HepG2 (cell line): ENCODE measurements around the gene GPR62. TPM values are rescaled to one million over a fixed set of nuclear protein-coding genes. Genes with fewer than 3 reads are reported as not detected.

ENCODE experiments used
- BCL3 ChIP-seq: sonication (generic); formaldehyde crosslinking; IDR thresholded peaks from 2 replicates; pipeline ENCODE4 v1.5.1; 2020; ENCODE audit warnings: mild to moderate bottlenecking, missing genetic modification reagents, moderate library complexity
- CENPBD1 ChIP-seq: sonication (generic); formaldehyde crosslinking; IDR thresholded peaks from 2 replicates; pipeline ENCODE4 v1.8.0; 2022; ENCODE audit warnings: missing genetic modification reagents, low read depth, mild to moderate bottlenecking, borderline replicate concordance
- CENPX ChIP-seq: sonication (generic); formaldehyde crosslinking; IDR thresholded peaks from 2 replicates; pipeline ENCODE4 v1.9.0; 2021; ENCODE audit warnings: mild to moderate bottlenecking, missing genetic modification reagents, moderate library complexity
- FOXA1 ChIP-seq, 2 experiments: fragments of 450-650 bp in 1 of 2; sonication (generic) in 1 of 2; formaldehyde crosslinking in 1 of 2; IDR thresholded peaks; 2 replicates each; pipeline versions ENCODE4 v1.4.0 to v1.6.1; 2016 to 2020; ENCODE audit warnings: missing genetic modification reagents in 1 of 2
- KIAA2018 ChIP-seq: sonication (generic); formaldehyde crosslinking; IDR thresholded peaks from 2 replicates; pipeline ENCODE4 v1.5.0; 2020; ENCODE audit warnings: mild to moderate bottlenecking, missing genetic modification reagents, borderline replicate concordance
- MIER2 ChIP-seq: IDR thresholded peaks from 2 replicates; pipeline ENCODE4 v1.6.1; 2016; ENCODE audit warnings: missing biosample characterization, missing genetic modification reagents
- PATZ1 ChIP-seq: sonication (generic); formaldehyde crosslinking; IDR thresholded peaks from 2 replicates; pipeline ENCODE4 v1.4.0; 2020; ENCODE audit warnings: missing genetic modification reagents
- PHF20 ChIP-seq: sonication (generic); formaldehyde crosslinking; IDR thresholded peaks from 2 replicates; pipeline ENCODE4 v1.5.0; 2020; ENCODE audit warnings: mild to moderate bottlenecking, missing genetic modification reagents
- POLR2AphosphoS5 ChIP-seq: IDR thresholded peaks from 2 replicates; pipeline ENCODE4 v1.6.1; 2012; ENCODE audit warnings: low read depth, low read length
- SIN3A ChIP-seq: IDR thresholded peaks from 2 replicates; pipeline ENCODE4 v1.6.1; 2011; ENCODE audit warnings: low read depth, mild to moderate bottlenecking, control low read depth, low read length, borderline replicate concordance
- SMAD9 ChIP-seq: sonication (generic); formaldehyde crosslinking; IDR thresholded peaks from 2 replicates; pipeline ENCODE4 v1.5.1; 2020; ENCODE audit warnings: mild to moderate bottlenecking, missing genetic modification reagents
- ZBTB8A ChIP-seq: sonication (generic); formaldehyde crosslinking; IDR thresholded peaks from 2 replicates; pipeline ENCODE4 v1.4.0; 2020; ENCODE audit warnings: mild to moderate bottlenecking, low read depth, missing genetic modification reagents, borderline replicate concordance
- ZC3H13 ChIP-seq: sonication (generic); formaldehyde crosslinking; IDR thresholded peaks from 2 replicates; pipeline ENCODE4 v1.8.1; 2023; ENCODE audit warnings: mild to moderate bottlenecking, missing genetic modification reagents, moderate library complexity
- ZFX ChIP-seq: sonication (generic); formaldehyde crosslinking; IDR thresholded peaks from 2 replicates; pipeline ENCODE4 v1.4.0; 2020; ENCODE audit warnings: mild to moderate bottlenecking, low read depth, missing genetic modification reagents, moderate library complexity
- ZGPAT ChIP-seq: IDR thresholded peaks from 2 replicates; pipeline ENCODE4 v1.6.1; 2016; ENCODE audit warnings: mild to moderate bottlenecking
- ZNF776 ChIP-seq: sonication (generic); formaldehyde crosslinking; IDR thresholded peaks from 2 replicates; pipeline ENCODE4 v1.4.0; 2020; ENCODE audit warnings: mild to moderate bottlenecking, missing genetic modification reagents
- polyA plus RNA-seq, 8 experiments: library from polyadenylated mRNA; depleted of rRNA in 3 of 8; stranded (reverse) in 7 of 8; unstranded in 1 of 8; fragments of >200 nt; fragmentation: Illumina TruSeq in 4 of 8; extraction: Trizol in 4 of 8; gene quantifications; 2 replicates each; pipeline versions ENCODE4 v1.2.1 to v1.2.3, GENCODE V29; 2011 to 2016; ENCODE audit warnings: low read depth in 4 of 8, missing spikeins in 1 of 8, mixed read lengths in 1 of 8; ENCODE audit not compliant: insufficient read depth in 1 of 8
- total RNA-seq, 5 experiments: library from RNA; depleted of rRNA; stranded (reverse); fragments of >200 nt; fragmentation: Illumina TruSeq; extraction: Trizol; gene quantifications; 2 replicates each; pipeline ENCODE4 v1.2.3, GENCODE V29; 2016; ENCODE audit warnings: low read depth in 1 of 5

Gene GPR62
- total and polyA plus RNA-seq, 2 of the 13 experiments (the other 11 are each of a cell fraction or from before 2014, with no cell fraction given): not detected

- no peak for TF ChIP-seq ZBTB8A (CRISPR knock-in tag)
- TF ChIP-seq CENPX (CRISPR knock-in tag): no peak
- peak; percentile 22; the same call in 1 of the 2 replicates for TF ChIP-seq ZFX (CRISPR knock-in tag)
- peak; percentile 57 for TF ChIP-seq POLR2AphosphoS5
- TF ChIP-seq FOXA1 (IDR thresholded peaks at IDR 0.05): no peak
- no peak for TF ChIP-seq FOXA1 (CRISPR knock-in tag; IDR thresholded peaks at IDR 0.05)
- TF ChIP-seq CENPBD1 (CRISPR knock-in tag): no peak
- TF ChIP-seq MIER2 (CRISPR knock-in tag): no peak
- TF ChIP-seq SMAD9 (CRISPR knock-in tag): no peak
- no peak for TF ChIP-seq ZC3H13 (CRISPR knock-in tag)
- peak; percentile 73 for TF ChIP-seq PATZ1 (CRISPR knock-in tag)
- no peak for TF ChIP-seq ZGPAT (CRISPR knock-in tag)
- no peak for TF ChIP-seq PHF20 (CRISPR knock-in tag)
- TF ChIP-seq BCL3: no peak
- no peak for TF ChIP-seq ZNF776 (CRISPR knock-in tag)
- no peak for TF ChIP-seq KIAA2018 (CRISPR knock-in tag)
- TF ChIP-seq SIN3A: 0 out of 2 replicates have a peak, but pooled peaks have one; percentile 47
Measured at GRCh38 chr3:51968170-51968775, 13.1 kb downstream of the GPR62 start (continued).
